Fibroblast of skin of abdomen (primary cell): ENCODE data around the gene CWC27. TPM values are rescaled to one million over a fixed set of nuclear protein-coding genes. Genes with fewer than 3 reads are reported as not detected.

ENCODE experiments used
- DNase-seq: peaks from one replicate; pipeline ENCODE4 v3.0.0-alpha.2; 2013
- polyA plus RNA-seq, 2 experiments: library from polyadenylated mRNA; unstranded; fragments of 120-200 nt; gene quantifications; one replicate each; pipeline ENCODE4 v1.2.1, GENCODE V29; 2013; ENCODE audit not compliant: insufficient read length in 2 of 2

CWC27 gene
- 34.6 TPM for polyA plus RNA-seq (2013, experiment 1 of 2; ENCODE audit: insufficient read length)
- 34.4 TPM for polyA plus RNA-seq (2013, experiment 2 of 2; ENCODE audit: insufficient read length)

GRCh38 chr5:64768358-64769312 lies at the start of gene CWC27, which contains the start of gene SREK1IP1:
TSS of gene CWC27 (plus strand) at chr5:64768930. CDS start at chr5:64769147, 217 bp downstream.
TSS of gene SREK1IP1 (minus strand) at chr5:64768691. CDS start at chr5:64768517, 174 bp downstream.
- peak; percentile 92 for DNase-seq

- DNase-seq = no peak
Observed at GRCh38 chr5:64722588-64722987, 46.1 kb upstream of the CWC27 start.

- no peak for DNase-seq
Observed at GRCh38 chr5:64727150-64727549, 41.6 kb upstream of the CWC27 start.

- DNase-seq = no peak
Observed at GRCh38 chr5:64742411-64742810, 26.3 kb upstream of the CWC27 start.

- peak; percentile 4 for DNase-seq
Observed at GRCh38 chr5:64742821-64743220, 25.9 kb upstream of the CWC27 start.

GRCh38 chr5:64744914-64745313 lies 23.8 kb upstream of the CWC27 start:
- DNase-seq = no peak

- peak; percentile 46 for DNase-seq
Observed at GRCh38 chr5:64746446-64746845, 22.3 kb upstream of the CWC27 start.

- DNase-seq = no peak
Observed at GRCh38 chr5:64749385-64749784, 19.3 kb upstream of the CWC27 start.

- DNase-seq = no peak
Observed at GRCh38 chr5:64754066-64754465, 14.7 kb upstream of the CWC27 start.

- no peak for DNase-seq
Observed at GRCh38 chr5:64758901-64759300, 9.8 kb upstream of the CWC27 start.

- DNase-seq = no peak
Observed at GRCh38 chr5:64759960-64760660, 8.6 kb upstream of the CWC27 start.

GRCh38 chr5:64763948-64764503 lies 4.7 kb upstream of the CWC27 start:
- no peak for DNase-seq

- DNase-seq = peak; percentile 6
Observed at GRCh38 chr5:64765804-64766504, 2.8 kb upstream of the CWC27 start.

GRCh38 chr5:64766941-64767340 lies 1.8 kb upstream of the CWC27 start:
- no peak for DNase-seq

- DNase-seq = peak; percentile 7
Observed at GRCh38 chr5:64767959-64768357, 772 bp upstream of the CWC27 start.

- no peak for DNase-seq
Observed at GRCh38 chr5:64769855-64770254, 1.1 kb downstream of the CWC27 start.

GRCh38 chr5:64771736-64772135 lies 3.0 kb downstream of the CWC27 start:
- no peak for DNase-seq

GRCh38 chr5:64773533-64773932 lies 4.8 kb downstream of the CWC27 start:
- DNase-seq = no peak

- DNase-seq = no peak
Observed at GRCh38 chr5:64775291-64775690, 6.6 kb downstream of the CWC27 start.

GRCh38 chr5:64784451-64785025 lies 15.8 kb downstream of the CWC27 start:
- peak; percentile 73 for DNase-seq

GRCh38 chr5:64786372-64786771 lies 17.6 kb downstream of the CWC27 start:
- no peak for DNase-seq

- no peak for DNase-seq
Observed at GRCh38 chr5:64788156-64788555, 19.4 kb downstream of the CWC27 start.
